Astrocyte of the spinal cord (primary cell): ENCODE results near the gene KRTAP10-11.

Source experiments
- DNase-seq: peaks from one replicate; pipeline ENCODE4 v3.0.0; 2011; ENCODE audit warnings: low read depth, low spot score
- H3K4me3 ChIP-seq: 2 replicates; pipeline ENCODE4 v1.5.1; 2011; ENCODE audit warnings: low read depth, mild to moderate bottlenecking, low read length, moderate library complexity
- CTCF ChIP-seq: IDR thresholded peaks from 2 replicates; pipeline ENCODE4 v1.5.1; 2012; ENCODE audit warnings: low read depth, mild to moderate bottlenecking, low read length, inconsistent platforms
- in situ Hi-C: cut with HindIII; loops from 2 replicates; pipeline ENCODE4 v1.10.0; 2017; ENCODE audit warnings: low sequenced_read_pairs

The KRTAP10-11 gene

GRCh38 chr21:44644878-44645277, 1.3 kb upstream of the KRTAP10-11 start:
- no peak overlapping the region for H3K4me3 ChIP-seq
- no peak for DNase-seq
- no peak for TF ChIP-seq CTCF
- in situ Hi-C loops: no loop called here

GRCh38 chr21:44647222-44647552, 973 bp downstream of the KRTAP10-11 start:
- no peak overlapping the region for H3K4me3 ChIP-seq
- in situ Hi-C loops: no loop called here
- no peak for DNase-seq
- no peak for TF ChIP-seq CTCF

DNA sequence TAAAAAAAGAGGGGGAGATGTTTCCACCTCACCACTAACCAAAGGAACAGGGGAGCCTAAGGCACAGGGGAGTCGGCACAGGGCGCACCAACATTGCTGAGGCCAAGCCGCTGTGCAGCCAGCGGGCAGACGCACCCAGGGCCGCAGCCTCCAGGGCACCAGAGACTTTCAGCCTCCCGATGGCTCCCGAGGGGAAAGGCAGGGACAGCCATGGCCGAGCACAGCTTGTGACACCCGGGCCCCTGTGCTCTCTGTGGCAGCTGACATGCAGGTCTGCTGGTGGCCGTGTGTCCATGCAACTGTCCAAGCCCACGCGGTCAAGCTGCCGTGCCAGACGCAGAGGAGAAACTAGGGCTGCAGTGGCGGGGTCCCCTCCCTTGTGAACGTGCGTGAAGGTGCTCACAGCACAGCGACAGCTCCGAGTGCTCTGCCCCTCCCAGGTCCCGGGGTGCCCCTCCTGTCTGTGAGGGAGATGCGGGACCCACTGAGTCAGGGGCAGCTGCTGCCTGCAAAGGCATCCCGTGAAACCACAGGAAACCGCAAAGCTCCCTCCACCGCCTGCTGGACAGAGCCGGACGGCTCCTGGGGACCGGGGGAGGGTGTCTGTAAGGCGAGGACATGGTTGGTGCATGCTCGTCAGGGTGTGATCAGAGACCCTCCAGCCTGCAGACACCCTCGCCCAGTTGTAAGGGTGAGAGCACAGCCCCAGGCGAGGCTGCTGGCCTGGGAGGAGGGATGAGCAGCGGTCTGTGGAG, 2.5 kb downstream of the KRTAP10-11 start:
- DNase-seq: no peak
- in situ Hi-C loops: no loop called here

DNA sequence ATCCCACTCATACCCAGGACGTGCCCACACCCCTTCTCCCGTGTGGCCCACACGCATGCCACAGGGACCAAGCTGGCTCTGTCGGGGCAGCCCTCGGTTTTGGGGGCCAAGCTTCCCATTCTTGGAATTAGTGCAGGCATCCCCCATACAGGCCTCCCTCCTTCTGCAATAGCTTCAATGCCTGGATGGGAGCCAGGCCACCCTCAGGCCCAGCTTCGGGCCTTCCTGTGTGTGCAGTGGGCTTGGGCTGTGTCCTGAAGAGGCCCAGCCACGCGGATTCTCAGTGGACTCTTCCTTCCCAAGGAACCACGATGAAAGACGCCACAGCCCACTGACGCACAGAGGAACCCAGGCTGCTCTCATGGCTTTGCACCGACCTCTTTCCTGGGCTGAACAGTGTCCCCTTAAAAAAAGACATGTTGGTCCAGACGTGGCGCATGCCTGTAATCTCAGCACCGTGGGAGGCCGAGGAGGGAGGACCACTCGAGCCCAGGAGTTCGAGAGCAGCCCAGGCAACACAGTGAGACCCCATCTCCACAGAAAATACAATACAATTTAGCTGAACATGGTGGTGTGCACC, 3.4 kb downstream of the KRTAP10-11 start:
- TF ChIP-seq CTCF: no peak

More for the DNA sequence above, 2.5 kb downstream of the KRTAP10-11 start:
- TF ChIP-seq CTCF: no peak
- no peak overlapping the region for H3K4me3 ChIP-seq

GRCh38 chr21:44650265-44650972, 4.2 kb downstream of the KRTAP10-11 start:
- DNase-seq: no peak
- H3K4me3 ChIP-seq: no peak overlapping the region
- TF ChIP-seq CTCF: no peak
- in situ Hi-C loops: no loop called here

More for the DNA sequence above, 3.4 kb downstream of the KRTAP10-11 start:
- in situ Hi-C loops: no loop called here
- DNase-seq: no peak
- no peak overlapping the region for H3K4me3 ChIP-seq

DNA sequence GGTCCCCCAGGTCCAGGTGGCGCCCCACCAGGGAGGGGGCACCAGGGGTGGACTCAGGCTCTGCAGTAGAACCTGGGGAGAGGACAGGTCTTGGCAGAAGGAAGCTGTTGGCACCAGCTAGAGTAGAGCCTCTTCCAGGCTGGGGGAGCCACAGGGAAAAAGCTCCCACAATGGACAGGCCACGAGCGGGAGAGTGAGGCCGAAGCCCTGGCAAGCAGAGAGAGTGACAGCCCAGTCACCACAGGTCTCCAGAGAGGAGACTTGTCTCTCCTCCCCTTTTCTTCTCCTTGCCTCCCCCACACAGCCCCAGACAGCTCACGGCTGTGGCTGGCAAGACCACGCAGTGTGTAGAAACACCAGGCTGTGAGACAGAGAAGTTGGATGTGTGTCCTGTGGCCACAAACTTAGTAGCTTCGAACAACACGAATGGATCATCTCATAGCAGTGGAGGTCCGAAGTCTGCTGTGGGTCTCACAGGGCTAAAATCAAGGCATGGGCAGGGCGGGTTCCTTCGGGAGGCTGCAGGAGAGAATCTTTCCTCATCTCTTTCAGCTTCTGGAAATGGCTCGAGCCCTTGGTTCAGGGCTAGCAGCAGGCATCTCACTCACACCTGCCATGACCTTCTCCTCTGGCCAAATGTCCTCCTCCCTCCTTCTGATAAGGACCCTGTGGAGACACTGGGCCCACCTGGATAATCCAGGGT, 4.9 kb downstream of the KRTAP10-11 start:
- TF ChIP-seq CTCF: no peak
- in situ Hi-C loops: no loop called here

More for the DNA sequence above, 4.9 kb downstream of the KRTAP10-11 start:
- H3K4me3 ChIP-seq: no peak overlapping the region
- DNase-seq: no peak
